IMR-90 (cell line): ENCODE measurements around the gene DNAH8. TPM values are rescaled to one million over a fixed set of nuclear protein-coding genes. Genes with fewer than 3 reads are reported as not detected.

Experiments used
- ATAC-seq: fragments of 200-7000 bp; cut with Tn5 transposase; 2 replicates; pipeline ENCODE4 v1.9.1; 2020; ENCODE audit warnings: low read depth, mild to moderate bottlenecking, moderate library complexity
- BruUV-seq: library from RNA; stranded (reverse); fragments of 400-500 nt; replicated peaks from 2 replicates; lab custom pipeline; 2021; lab: Mats Ljungman, UMichigan
- CTCF ChIA-PET: fragments of 300-600 bp; formaldehyde crosslinking; extraction: SDS; loops from one replicate; lab custom pipeline; 2021; ENCODE audit warnings: antibody characterized with exemption; lab: Yijun Ruan, JAX
- POLR2A ChIA-PET: fragments of 300-600 bp; sonication (Branson Sonifier 250); formaldehyde crosslinking; loops from one replicate; lab custom pipeline; 2022; ENCODE audit warnings: antibody characterized with exemption; ENCODE audit not compliant: unreplicated experiment; lab: Charles Lee
- DNase-seq: peaks from one replicate; pipeline ENCODE4 v3.0.0; 2013
- H2AFZ ChIP-seq: replicated peaks from 2 replicates; pipeline ENCODE3; 2013; ENCODE audit warnings: low read length, mild to moderate bottlenecking; ENCODE audit not compliant: poor library complexity
- H2AK5ac ChIP-seq: 2 replicates; pipeline ENCODE4 v1.6.1; 2013; ENCODE audit warnings: low read depth, low read length, inconsistent platforms
- H2AK9ac ChIP-seq: replicated peaks from 2 replicates; pipeline ENCODE3; 2013; ENCODE audit warnings: mild to moderate bottlenecking, low read depth, low read length, moderate library complexity; ENCODE audit not compliant: poor library complexity
- H2BK120ac ChIP-seq: 2 replicates; pipeline ENCODE4 v1.6.1; 2013; ENCODE audit warnings: low read depth, low read length, inconsistent platforms
- H2BK15ac ChIP-seq: 3 replicates; pipeline ENCODE4 v1.6.1; 2013; ENCODE audit warnings: low read depth, low read length, inconsistent platforms
- H2BK20ac ChIP-seq: 2 replicates; pipeline ENCODE4 v1.6.1; 2013; ENCODE audit warnings: low read depth, mild to moderate bottlenecking, inconsistent platforms, low read length, moderate library complexity
- H2BK5ac ChIP-seq: 2 replicates; pipeline ENCODE4 v1.6.1; 2013; ENCODE audit warnings: mild to moderate bottlenecking, low read depth, low read length, inconsistent platforms; ENCODE audit not compliant: poor library complexity, severe bottlenecking
- H3K14ac ChIP-seq: replicated peaks from 2 replicates; pipeline ENCODE4 v1.6.1; 2013; ENCODE audit warnings: low read depth, low read length, inconsistent platforms
- H3K18ac ChIP-seq: 2 replicates; pipeline ENCODE4 v1.6.1; 2013; ENCODE audit warnings: low read depth, low read length, control low read depth
- H3K23ac ChIP-seq: 2 replicates; pipeline ENCODE4 v1.6.1; 2013; ENCODE audit warnings: low read depth, low read length, inconsistent platforms
- H3K27ac ChIP-seq: 2 replicates; pipeline ENCODE4 v1.5.1; 2013; ENCODE audit warnings: mild to moderate bottlenecking, control low read depth, low read length; ENCODE audit not compliant: insufficient read depth
- H3K27me3 ChIP-seq: 2 replicates; pipeline ENCODE4 v1.6.1; 2013; ENCODE audit warnings: low read length; ENCODE audit not compliant: control insufficient read depth, insufficient read depth
- H3K36me3 ChIP-seq: 2 replicates; pipeline ENCODE4 v1.6.1; 2013; ENCODE audit warnings: low read length, mixed read lengths; ENCODE audit not compliant: control insufficient read depth, insufficient read depth
- H3K4ac ChIP-seq: 2 replicates; pipeline ENCODE4 v1.6.1; 2013; ENCODE audit warnings: low read depth, low read length, inconsistent platforms
- H3K4me1 ChIP-seq: 2 replicates; pipeline ENCODE4 v1.6.1; 2013; ENCODE audit warnings: low read length, mixed read lengths; ENCODE audit not compliant: control insufficient read depth, insufficient read depth
- H3K4me2 ChIP-seq: 2 replicates; pipeline ENCODE4 v1.6.1; 2013; ENCODE audit warnings: low read depth, mild to moderate bottlenecking, control low read depth, low read length, moderate library complexity
- H3K4me3 ChIP-seq: 2 replicates; pipeline ENCODE4 v1.5.1; 2013; ENCODE audit warnings: low read depth, mild to moderate bottlenecking, control low read depth, low read length, moderate library complexity; ENCODE audit not compliant: insufficient read depth
- H3K56ac ChIP-seq: 2 replicates; pipeline ENCODE4 v1.6.1; 2013; ENCODE audit warnings: low read length, inconsistent platforms; ENCODE audit not compliant: insufficient read depth; ENCODE audit errors: extremely low read depth
- H3K79me1 ChIP-seq, 2 experiments: 2 replicates each; pipeline ENCODE4 v1.6.1; 2013; ENCODE audit warnings: low read length in 2 of 2, inconsistent platforms in 1 of 2, low read depth in 1 of 2
- H3K9ac ChIP-seq: 2 replicates; pipeline ENCODE4 v1.6.1; 2013; ENCODE audit warnings: low read depth, low read length, control low read depth
- H3K9me1 ChIP-seq: 2 replicates; pipeline ENCODE4 v1.6.1; 2013; ENCODE audit warnings: low read length, inconsistent platforms; ENCODE audit not compliant: insufficient read depth
- H3K9me3 ChIP-seq: 2 replicates; pipeline ENCODE4 v1.6.1; 2013; ENCODE audit warnings: low read length; ENCODE audit not compliant: control insufficient read depth, insufficient read depth
- H4K20me1 ChIP-seq: 2 replicates; pipeline ENCODE4 v1.6.1; 2013; ENCODE audit warnings: low read length, inconsistent platforms; ENCODE audit not compliant: insufficient read depth
- H4K5ac ChIP-seq: 2 replicates; pipeline ENCODE4 v1.6.1; 2013; ENCODE audit warnings: mild to moderate bottlenecking, low read depth, low read length, control low read depth
- H4K8ac ChIP-seq, 2 experiments: 2 replicates each; pipeline ENCODE4 v1.6.1; 2013; ENCODE audit warnings: low read depth in 2 of 2, low read length in 2 of 2, control low read depth in 1 of 2, inconsistent platforms in 1 of 2
- H4K91ac ChIP-seq: 2 replicates; pipeline ENCODE4 v1.6.1; 2013; ENCODE audit warnings: low read depth, low read length, inconsistent platforms; ENCODE audit not compliant: insufficient read depth
- CEBPB ChIP-seq: IDR thresholded peaks from 2 replicates; pipeline ENCODE4 v1.6.1; 2012; ENCODE audit warnings: low read depth, low read length, improper control_type of control experiment
- ELK1 ChIP-seq: fragments of 150-350 bp; IDR thresholded peaks from 2 replicates; pipeline ENCODE4 v1.6.1; 2016; ENCODE audit warnings: low read depth, mild to moderate bottlenecking, low read length, moderate library complexity, borderline replicate concordance
- FOS ChIP-seq: fragments of 150-350 bp; IDR thresholded peaks from 2 replicates; pipeline ENCODE4 v1.6.1; 2016; ENCODE audit warnings: low read depth, low read length
- NFE2L2 ChIP-seq: fragments of 150-350 bp; IDR thresholded peaks from 2 replicates; pipeline ENCODE4 v1.6.1; 2016; ENCODE audit warnings: low read depth, mild to moderate bottlenecking, low read length
- RAD21 ChIP-seq: IDR thresholded peaks from 2 replicates; pipeline ENCODE4 v1.6.1; 2012; ENCODE audit warnings: low read length, improper control_type of control experiment
- SMC3 ChIP-seq: fragments of 150-350 bp; IDR thresholded peaks from 2 replicates; pipeline ENCODE4 v1.6.1; 2016; ENCODE audit warnings: low read depth, mild to moderate bottlenecking, antibody characterized with exemption, low read length, moderate library complexity
- WGBS, 2 experiments: methylation state at CpG; one replicate each; pipeline versions ENCODE4 v1.1.5 to v1.1.7; 2013; ENCODE audit warnings: missing lambda C conversion rate in 2 of 2; ENCODE audit not compliant: insufficient read length in 1 of 2; ENCODE audit errors: extremely low coverage in 2 of 2; 5-methylcytosine and 5-hydroxymethylcytosine counted together
- dilution Hi-C: fragments of 300-500 bp; cut with HindIII; formaldehyde crosslinking; loops from one replicate; pipeline ENCODE4 v1.14.3; 2018; ENCODE audit warnings: low sequenced_read_pairs; ENCODE audit not compliant: unreplicated experiment
- in situ Hi-C: fragments of 300-500 bp; cut with MboI; formaldehyde crosslinking; loops from 3 replicates; pipeline ENCODE4 v1.14.3; 2019; ENCODE audit warnings: low sequenced_read_pairs, inconsistent platforms, mixed read lengths
- intact Hi-C: fragments of 100-400 bp; cut with micrococcal nuclease; formaldehyde crosslinking; loops from 2 replicates; pipeline ENCODE4 v1.10.0; 2022
- polyA plus RNA-seq, 3 experiments: library from polyadenylated mRNA; depleted of rRNA; stranded (reverse); fragments of >200 nt; gene quantifications; 2 replicates each; pipeline ENCODE4 v1.2.3, GENCODE V29; 2012; ENCODE audit warnings: low replicate concordance in 1 of 3
- total RNA-seq: library from RNA; depleted of rRNA; stranded (reverse); fragments of >200 nt; gene quantifications from 2 replicates; pipeline ENCODE4 v1.2.3, GENCODE V29; 2012

DNAH8 gene
- total and polyA plus RNA-seq, 2 of the 4 experiments (the other 2 are of a cell fraction), result not detected

- no peaks in the 10 kb centered on the region for H4K20me1 ChIP-seq
- H3K4me3 ChIP-seq, result no peak overlapping the region
- H3K27ac ChIP-seq, result no peak overlapping the region
- in situ Hi-C loops, result no loop called here
- H3K14ac ChIP-seq, result no peak overlapping the region
- no peak overlapping the region for H3K4ac ChIP-seq
- WGBS, 2 experiments, result no CpG with 5 or more reads among the region's 1 CpG
- no TSS peak for BruUV-seq
- H3K79me1 ChIP-seq, result no peaks in the 10 kb centered on the region
- CTCF ChIA-PET, result interaction anchor here (0.6 kb wide), 1 partner anchor 30 kb away, joined by 3 read pairs; no protein-coding TSS in a partner anchor
- H3K18ac ChIP-seq, result no peak overlapping the region
- no peak overlapping the region for H3K4me2 ChIP-seq
- no peak overlapping the region for H2BK20ac ChIP-seq
- no peak overlapping the region for H2BK120ac ChIP-seq
- no peak overlapping the region for H3K56ac ChIP-seq
- intact Hi-C loops, result no loop called here
- no peak overlapping the region for H2BK5ac ChIP-seq
- H2AFZ ChIP-seq, result no peak overlapping the region
- H2AK5ac ChIP-seq, result no peak overlapping the region
- POLR2A ChIA-PET, result no interaction called here
- H4K5ac ChIP-seq, result no peak overlapping the region
- H3K9me1 ChIP-seq, result no peaks in the 10 kb centered on the region
- H3K9me3 ChIP-seq, result no peaks in the 10 kb centered on the region
- no peak for DNase-seq
- H2AK9ac ChIP-seq, result no peak overlapping the region
- dilution Hi-C loops, result no loop called here
- no peaks in the 10 kb centered on the region for H3K36me3 ChIP-seq
- no peaks in the 10 kb centered on the region for H3K4me1 ChIP-seq
- TF ChIP-seq FOS (no peak), CEBPB (no peak), SMC3 (no peak), RAD21 (no peak), NFE2L2 (no peak), ELK1 (no peak)
- H3K27me3 ChIP-seq, result no peaks in the 10 kb centered on the region
- H3K23ac ChIP-seq, result no peak overlapping the region
- no peak for ATAC-seq
- H4K91ac ChIP-seq, result no peak overlapping the region
- H4K8ac ChIP-seq, result no peak overlapping the region
- H2BK15ac ChIP-seq, result no peak overlapping the region
- no peak overlapping the region for H3K9ac ChIP-seq
Measured at GRCh38 chr6:39008737-39009136, 293.6 kb downstream of the DNAH8 start.
